ENCODE measurements around the gene IFNK.

DNA sequence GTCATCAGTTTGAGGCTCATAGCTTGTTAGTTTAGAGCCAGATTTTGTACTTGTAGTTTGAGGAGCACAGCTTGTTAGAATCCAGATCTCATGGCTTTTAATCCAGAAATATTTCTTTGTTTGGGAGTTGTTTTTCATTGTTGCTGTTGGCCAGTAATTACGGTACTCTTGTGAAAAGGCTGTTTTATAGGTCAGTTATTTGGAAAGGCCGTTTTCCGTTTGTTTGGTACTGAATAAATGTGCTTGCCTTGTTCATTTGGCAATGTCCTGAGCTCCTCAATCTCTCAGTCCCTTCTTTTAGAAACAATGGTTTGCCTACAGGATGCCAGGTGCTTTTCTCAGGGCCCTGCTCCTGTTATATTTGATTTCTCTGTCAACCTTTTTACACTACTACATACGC, 10.0 kb downstream of the IFNK start:
- TF ChIP-seq, protein P1, sequence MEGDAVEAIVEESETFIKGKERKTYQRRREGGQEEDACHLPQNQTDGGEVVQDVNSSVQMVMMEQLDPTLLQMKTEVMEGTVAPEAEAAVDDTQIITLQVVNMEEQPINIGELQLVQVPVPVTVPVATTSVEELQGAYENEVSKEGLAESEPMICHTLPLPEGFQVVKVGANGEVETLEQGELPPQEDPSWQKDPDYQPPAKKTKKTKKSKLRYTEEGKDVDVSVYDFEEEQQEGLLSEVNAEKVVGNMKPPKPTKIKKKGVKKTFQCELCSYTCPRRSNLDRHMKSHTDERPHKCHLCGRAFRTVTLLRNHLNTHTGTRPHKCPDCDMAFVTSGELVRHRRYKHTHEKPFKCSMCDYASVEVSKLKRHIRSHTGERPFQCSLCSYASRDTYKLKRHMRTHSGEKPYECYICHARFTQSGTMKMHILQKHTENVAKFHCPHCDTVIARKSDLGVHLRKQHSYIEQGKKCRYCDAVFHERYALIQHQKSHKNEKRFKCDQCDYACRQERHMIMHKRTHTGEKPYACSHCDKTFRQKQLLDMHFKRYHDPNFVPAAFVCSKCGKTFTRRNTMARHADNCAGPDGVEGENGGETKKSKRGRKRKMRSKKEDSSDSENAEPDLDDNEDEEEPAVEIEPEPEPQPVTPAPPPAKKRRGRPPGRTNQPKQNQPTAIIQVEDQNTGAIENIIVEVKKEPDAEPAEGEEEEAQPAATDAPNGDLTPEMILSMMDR (IDR thresholded peaks at IDR 0.05; ENCODE audit: insufficient read depth, low read length, poor library complexity, severe bottlenecking), result no peak
- no peak for TF ChIP-seq EZH2phosphoT487 (conservative IDR thresholded peaks at IDR 0.05; ENCODE audit: low read length)

Data from SU-DHL-6 (cell line).